Tibial nerve (tissue), 4 donors: ENCODE results near the gene TLCD3A.

Experiments used
- CTCF ChIP-seq, 5 experiments: fragments of 200-600 bp in 3 of 5; fragments of 450-650 bp in 2 of 5; sonication (generic) in 3 of 5; IDR thresholded peaks; one replicate each; pipeline ENCODE4 v1.5.1; 2016 to 2019; ENCODE audit warnings: antibody characterized with exemption in 5 of 5, mild to moderate bottlenecking in 3 of 5, moderate library complexity in 2 of 5
- EP300 ChIP-seq, 2 donors: sonication (generic); formaldehyde crosslinking; IDR thresholded peaks; one replicate each; pipeline ENCODE4 v1.6.1; 2017; ENCODE audit warnings: antibody characterized with exemption in 2 of 2, mild to moderate bottlenecking in 1 of 2
- POLR2A ChIP-seq, 2 donors: fragments of 450-650 bp; IDR thresholded peaks; one replicate each; pipeline ENCODE4 v1.6.1; 2017; ENCODE audit warnings: antibody characterized with exemption in 2 of 2, mild to moderate bottlenecking in 2 of 2, moderate library complexity in 2 of 2

DNA sequence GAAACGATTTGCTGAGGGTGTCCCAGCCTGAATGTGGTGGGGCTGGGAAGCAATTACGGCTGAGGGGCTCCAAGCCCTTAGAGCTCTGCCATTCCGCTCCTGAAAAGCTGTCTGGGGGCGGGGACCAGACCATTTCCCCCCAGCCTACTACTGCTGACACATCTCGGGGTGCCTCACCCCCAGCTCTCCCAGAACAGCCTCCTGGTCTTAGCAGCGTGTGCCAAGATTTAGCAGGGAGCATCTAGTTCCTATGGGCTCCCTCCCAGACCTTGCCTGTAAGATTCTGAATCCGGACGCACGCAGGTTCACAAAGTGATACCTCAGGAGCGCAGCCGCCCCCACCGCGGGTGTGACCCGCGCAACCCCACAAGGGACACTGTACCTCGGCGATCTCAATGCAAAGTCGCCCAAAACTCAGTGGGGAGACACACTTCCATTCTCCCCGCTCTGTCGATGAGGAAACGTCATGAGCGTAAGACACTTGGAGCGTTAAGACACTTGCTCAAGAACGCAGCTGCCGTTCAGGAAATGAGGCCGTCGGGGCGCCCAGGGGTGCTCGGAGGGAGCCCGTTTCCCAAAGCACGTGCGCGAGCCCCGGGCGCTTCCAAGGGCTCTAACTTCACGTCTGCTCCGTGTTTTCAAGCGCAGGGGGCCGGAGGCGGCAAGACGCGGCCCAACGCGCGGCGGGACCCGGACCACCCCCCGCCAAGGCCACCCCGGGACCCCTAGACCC lies 19.0 kb downstream of the TLCD3A start:
- TF ChIP-seq CTCF (IDR thresholded peaks at IDR 0.05) (no peak), POLR2A (IDR thresholded peaks at IDR 0.05) (no peak), EP300 (IDR thresholded peaks at IDR 0.05) (no peak)
